SK-N-SH treated with all-trans-retinoic acid at 6 μM for 48 hours (cell line): ENCODE data around the gene MMP20.

Experiments
- ARNTL ChIP-seq: fragments of 450-650 bp; formaldehyde crosslinking; IDR thresholded peaks from 2 replicates; pipeline ENCODE4 v1.5.0; 2020; ENCODE audit warnings: low read depth, mild to moderate bottlenecking, moderate library complexity, borderline replicate concordance
- CREB5 ChIP-seq: fragments of 250-450 bp; sonication (Bioruptor Pico); IDR thresholded peaks from 2 replicates; pipeline ENCODE4 v1.5.1; 2020; ENCODE audit warnings: low read depth, mild to moderate bottlenecking, moderate library complexity
- GLIS3 ChIP-seq: fragments of 250-450 bp; sonication (Bioruptor Pico); IDR thresholded peaks from 2 replicates; pipeline ENCODE4 v1.5.0; 2020; ENCODE audit warnings: mild to moderate bottlenecking, moderate library complexity
- PATZ1 ChIP-seq: fragments of 250-450 bp; sonication (Bioruptor Pico); IDR thresholded peaks from 2 replicates; pipeline ENCODE4 v1.8.0; 2020; ENCODE audit warnings: mild to moderate bottlenecking, moderate library complexity, borderline replicate concordance
- PPARA ChIP-seq: fragments of 250-450 bp; sonication (Bioruptor Pico); IDR thresholded peaks from 2 replicates; pipeline ENCODE4 v1.5.0; 2020; ENCODE audit warnings: mild to moderate bottlenecking, borderline replicate concordance
- ZFP3 ChIP-seq: fragments of 250-450 bp; sonication (Bioruptor Pico); IDR thresholded peaks from 2 replicates; pipeline ENCODE4 v1.5.0; 2020; ENCODE audit warnings: mild to moderate bottlenecking, moderate library complexity
- ZFP30 ChIP-seq: fragments of 450-650 bp; formaldehyde crosslinking; IDR thresholded peaks from 2 replicates; pipeline ENCODE4 v1.5.0; 2022; ENCODE audit warnings: mild to moderate bottlenecking, moderate library complexity
- ZNF565 ChIP-seq: fragments of 450-650 bp; formaldehyde crosslinking; conservative IDR thresholded peaks from 2 replicates; pipeline ENCODE4 v1.5.0; 2020; ENCODE audit warnings: low read depth, mild to moderate bottlenecking, moderate library complexity

- TF ChIP-seq GLIS3 (CRISPR knock-in tag) = no peak
- no peak for TF ChIP-seq PPARA
- TF ChIP-seq ARNTL (CRISPR knock-in tag) = no peak
- no peak for TF ChIP-seq PATZ1 (CRISPR knock-in tag)
- TF ChIP-seq ZFP3 = no peak
- TF ChIP-seq ZFP30 (CRISPR knock-in tag) = no peak
- TF ChIP-seq ZNF565 (CRISPR knock-in tag) = no peak
- no peak for TF ChIP-seq CREB5
These were observed 34.7 kb downstream of the MMP20 start for GRCh38 chr11:102590276-102591049.
